ENCODE measurements around the gene WSB1.
A peak's percentile ranks its signal among the peaks of the same experiment; 100 is the strongest.

The WSB1 gene

GRCh38 chr17:27354491-27355081 is 60.7 kb downstream of the WSB1 start:
- H3K9me2 ChIP-seq (replicated peaks; ENCODE audit: insufficient read depth, low read length) = no peaks in the 10 kb centered on the region
- peak overlapping the region; percentile 89 for H3K4me3 ChIP-seq (ENCODE audit: insufficient read depth, low read length, poor library complexity, severe bottlenecking)

GRCh38 chr17:27355419-27355818 is 61.5 kb downstream of the WSB1 start:
- H3F3A ChIP-seq (ENCODE audit: insufficient read depth) = peaks cover 23% of the 10 kb centered on the region
- H4K20me1 ChIP-seq (ENCODE audit: low read depth, low read length) = no peaks in the 10 kb centered on the region
- no peak overlapping the region for H3K4me3 ChIP-seq (ENCODE audit: insufficient read depth, low read length, poor library complexity, severe bottlenecking)
- peaks cover 5% of the 10 kb centered on the region; the same call in 1 of the 2 replicates for H3K79me2 ChIP-seq (ENCODE audit: insufficient read depth, low read length)
- no peak overlapping the region for H2AFZ ChIP-seq (ENCODE audit: low read depth, low read length, severe bottlenecking)
- no peaks in the 10 kb centered on the region for H3K9me2 ChIP-seq (replicated peaks; ENCODE audit: insufficient read depth, low read length)
- H3K9me3 ChIP-seq (ENCODE audit: insufficient read depth, low read length) = no peaks in the 10 kb centered on the region
- H3K4me2 ChIP-seq (ENCODE audit: low read depth, low read length, poor library complexity, severe bottlenecking) = no peak overlapping the region
- TF ChIP-seq EZH2phosphoT487 (conservative IDR thresholded peaks at IDR 0.05; ENCODE audit: low read length) (no peak), CTCF (IDR thresholded peaks at IDR 0.05; ENCODE audit: insufficient read depth, low read length, poor library complexity, severe bottlenecking) (no peak)
- no peak overlapping the region for H3K27ac ChIP-seq (ENCODE audit: low read depth, low read length)
- no peak overlapping the region for H3K9ac ChIP-seq (ENCODE audit: low read length)
- H3K27me3 ChIP-seq (ENCODE audit: low read length) = no peaks in the 10 kb centered on the region
- H3K36me3 ChIP-seq (ENCODE audit: low read length) = no peaks in the 10 kb centered on the region

More at GRCh38 chr17:27354491-27355081, 60.7 kb downstream of the WSB1 start:
- H3K9ac ChIP-seq (ENCODE audit: low read length) = peak overlapping the region; percentile 89
- H2AFZ ChIP-seq (ENCODE audit: low read depth, low read length, severe bottlenecking) = peak overlapping the region; percentile 97
- TF ChIP-seq CTCF (IDR thresholded peaks at IDR 0.05; ENCODE audit: insufficient read depth, low read length, poor library complexity, severe bottlenecking) (no peak), EZH2phosphoT487 (conservative IDR thresholded peaks at IDR 0.05; ENCODE audit: low read length) (no peak)
- H3K79me2 ChIP-seq (ENCODE audit: insufficient read depth, low read length) = peaks cover 5% of the 10 kb centered on the region; the same call in 1 of the 2 replicates
- no peaks in the 10 kb centered on the region for H4K20me1 ChIP-seq (ENCODE audit: low read depth, low read length)
- peak overlapping the region; percentile 67 for H3K4me2 ChIP-seq (ENCODE audit: low read depth, low read length, poor library complexity, severe bottlenecking)
- H3K27ac ChIP-seq (ENCODE audit: low read depth, low read length) = no peak overlapping the region
- H3K9me3 ChIP-seq (ENCODE audit: insufficient read depth, low read length) = no peaks in the 10 kb centered on the region
- no peaks in the 10 kb centered on the region for H3K27me3 ChIP-seq (ENCODE audit: low read length)
- H3F3A ChIP-seq (ENCODE audit: insufficient read depth) = peaks cover 27% of the 10 kb centered on the region
- H3K36me3 ChIP-seq (ENCODE audit: low read length) = no peaks in the 10 kb centered on the region

- no peak for TF ChIP-seq CTCF (IDR thresholded peaks at IDR 0.05; ENCODE audit: insufficient read depth, low read length, poor library complexity, severe bottlenecking)
- TF ChIP-seq EZH2phosphoT487 (conservative IDR thresholded peaks at IDR 0.05; ENCODE audit: low read length) = no peak
- H3K9ac ChIP-seq (ENCODE audit: low read length) = no peak overlapping the region
- H3K36me3 ChIP-seq (ENCODE audit: low read length) = no peaks in the 10 kb centered on the region
- no peak overlapping the region for H3K4me3 ChIP-seq (ENCODE audit: insufficient read depth, low read length, poor library complexity, severe bottlenecking)
- peaks cover 18% of the 10 kb centered on the region for H3F3A ChIP-seq (ENCODE audit: insufficient read depth)
- H3K27ac ChIP-seq (ENCODE audit: low read depth, low read length) = no peak overlapping the region
- H3K27me3 ChIP-seq (ENCODE audit: low read length) = no peaks in the 10 kb centered on the region
- H4K20me1 ChIP-seq (ENCODE audit: low read depth, low read length) = no peaks in the 10 kb centered on the region
- no peak overlapping the region for H2AFZ ChIP-seq (ENCODE audit: low read depth, low read length, severe bottlenecking)
- no peak overlapping the region for H3K4me2 ChIP-seq (ENCODE audit: low read depth, low read length, poor library complexity, severe bottlenecking)
- H3K9me3 ChIP-seq (ENCODE audit: insufficient read depth, low read length) = no peaks in the 10 kb centered on the region
- no peaks in the 10 kb centered on the region for H3K9me2 ChIP-seq (replicated peaks; ENCODE audit: insufficient read depth, low read length)
- H3K79me2 ChIP-seq (ENCODE audit: insufficient read depth, low read length) = peaks cover 5% of the 10 kb centered on the region; the same call in 1 of the 2 replicates
Observed at GRCh38 chr17:27356091-27356705, 62.3 kb downstream of the WSB1 start.
